ENCODE results near the gene B3GLCT.
A peak's percentile ranks its signal among the peaks of the same experiment; 100 is the strongest.
"Not testable (repeated sequence)": the region's sequence is repeated elsewhere in the genome, so short reads cannot be mapped to it uniquely, and the experiment has no call there.

Gene B3GLCT

GRCh38 chr13:31199849-31200636 lies at the start of gene B3GLCT:
TSS of gene B3GLCT (plus strand) at chr13:31199975. CDS start at chr13:31200085, 110 bp downstream.
- DNase-seq = peak; percentile 37

DNA sequence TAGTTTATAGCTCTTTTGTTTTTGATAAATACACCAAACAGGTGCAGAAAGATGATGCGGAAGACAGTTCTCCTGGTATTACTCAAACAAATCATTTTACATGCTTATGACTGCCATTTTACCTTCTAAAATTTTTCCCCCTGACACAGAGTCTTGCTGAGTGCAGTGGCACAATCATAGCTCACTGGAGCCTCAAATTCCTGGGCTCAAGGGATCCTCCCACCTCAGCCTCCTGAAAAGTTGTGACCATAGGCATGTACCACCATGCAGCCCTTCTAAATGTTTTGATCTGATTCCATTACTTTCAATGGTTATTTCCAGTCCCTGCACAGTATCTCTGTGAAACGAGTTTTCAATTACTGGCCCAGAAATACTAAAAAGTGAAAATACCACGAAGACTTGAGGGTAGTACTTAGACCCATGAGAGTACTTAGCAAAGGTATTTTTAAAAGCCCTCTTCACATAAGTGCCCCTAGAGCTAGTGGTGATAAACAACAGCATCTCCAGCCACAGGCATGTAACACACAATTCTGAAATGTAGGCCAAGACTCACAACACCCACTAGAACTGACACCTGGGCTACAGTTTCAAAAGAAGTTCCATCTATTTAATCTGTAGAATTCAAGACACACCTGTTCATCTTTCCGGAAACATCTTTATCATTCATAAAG lies 49.3 kb upstream of the B3GLCT start:
- no peak for DNase-seq

- no peak for DNase-seq
Observed at GRCh38 chr13:31151837-31152236, 47.9 kb upstream of the B3GLCT start.

DNA sequence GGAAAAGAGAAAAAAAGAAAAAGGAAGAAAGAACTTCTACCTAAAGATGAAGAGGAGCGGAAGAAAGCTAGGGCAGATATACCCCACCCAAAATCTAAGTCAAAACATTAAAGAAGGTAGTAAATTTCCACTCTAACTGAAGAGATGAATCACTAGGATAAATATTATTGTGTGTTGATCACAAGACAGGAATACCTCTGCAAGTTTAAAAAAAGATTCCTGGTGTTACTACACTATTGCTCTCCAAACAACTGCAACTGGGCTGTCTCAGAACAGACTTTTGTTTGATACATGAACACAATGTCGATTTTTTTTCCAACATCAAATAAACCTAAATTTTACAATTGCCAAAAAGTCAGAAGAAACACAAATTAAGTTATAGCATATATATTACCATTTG lies 44.8 kb upstream of the B3GLCT start:
- DNase-seq = no peak

GRCh38 chr13:31159306-31159705 lies 40.5 kb upstream of the B3GLCT start:
- DNase-seq = no peak

- DNase-seq = peak; percentile 16
Observed at GRCh38 chr13:31160857-31161556, 38.8 kb upstream of the B3GLCT start.

DNA sequence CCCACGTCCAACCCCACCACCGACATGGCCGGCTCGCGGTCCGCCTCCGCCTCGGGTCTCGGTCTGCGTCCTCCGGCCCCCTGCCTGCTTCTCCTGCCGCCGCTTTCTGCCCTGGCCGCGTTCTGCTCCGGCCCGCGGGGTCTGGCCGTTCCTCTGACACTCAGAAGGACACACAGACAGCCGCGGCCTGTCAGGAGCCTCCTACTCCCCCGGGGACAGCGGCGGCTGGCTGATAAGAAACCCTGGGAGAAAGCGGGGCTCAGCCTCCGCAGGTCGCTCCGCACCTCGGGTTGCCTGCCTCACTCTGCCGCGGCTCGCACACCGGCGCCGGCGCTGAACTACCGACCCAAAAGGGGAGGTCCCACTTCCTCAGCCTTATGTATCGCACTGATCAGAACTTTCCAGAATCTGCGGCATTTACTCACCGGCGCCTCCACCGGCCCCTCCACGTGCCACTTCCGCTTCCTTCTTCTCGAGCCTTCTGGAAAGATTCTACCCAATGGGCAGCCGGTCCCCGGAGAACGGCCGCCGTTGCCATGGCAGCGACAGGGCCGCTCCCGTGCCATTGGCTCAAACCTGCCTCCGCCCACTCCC lies 38.1 kb upstream of the B3GLCT start, which contains the start of gene HSPH1:
Gene HSPH1 (minus strand): TSS at position 348 of the 594 bp plus-strand sequence. CDS start 322 bp downstream, at position 26.
- peak; percentile 95 for DNase-seq

DNA sequence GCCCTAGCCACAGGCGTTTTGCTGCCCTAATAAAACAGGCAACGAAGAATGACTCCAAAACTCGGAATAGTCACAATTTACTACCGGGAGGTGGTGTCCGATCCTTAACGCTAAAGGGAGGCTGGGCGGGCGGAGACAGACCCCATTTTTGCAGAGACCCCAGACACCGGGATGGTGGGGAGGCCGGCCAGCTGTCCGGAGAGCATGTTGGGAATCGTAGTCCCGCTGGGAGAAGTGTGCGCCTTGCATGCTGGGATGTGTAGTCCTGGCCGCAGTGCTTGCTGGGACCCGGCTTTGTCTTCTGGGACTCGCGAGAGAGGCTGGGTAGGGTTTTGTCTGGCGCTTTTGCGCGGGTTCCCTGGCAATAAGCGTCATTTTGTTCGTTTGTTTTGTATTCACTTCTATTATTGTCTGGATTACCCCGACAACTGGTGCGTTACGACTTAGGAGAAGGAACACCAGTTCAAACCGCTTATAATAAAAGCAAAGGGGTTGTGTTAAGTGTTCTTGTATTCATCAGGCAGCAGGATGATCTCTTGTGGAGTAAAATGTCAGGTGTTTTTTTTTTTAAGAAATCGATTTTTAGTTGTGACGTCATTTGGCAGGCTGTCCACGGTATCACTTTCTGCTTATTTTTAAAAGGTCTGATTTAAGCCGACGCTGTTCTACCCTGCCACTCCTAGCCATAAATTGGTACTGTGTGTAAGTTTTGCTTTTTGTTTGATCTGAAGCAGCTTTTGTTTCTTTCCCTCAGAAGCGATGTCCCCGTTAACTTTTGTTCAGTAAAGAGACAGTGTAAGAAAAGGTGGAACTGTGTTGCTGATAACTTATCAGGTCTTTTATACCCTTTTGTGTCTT lies 37.4 kb upstream of the B3GLCT start:
- peak; percentile 95 for DNase-seq

DNA sequence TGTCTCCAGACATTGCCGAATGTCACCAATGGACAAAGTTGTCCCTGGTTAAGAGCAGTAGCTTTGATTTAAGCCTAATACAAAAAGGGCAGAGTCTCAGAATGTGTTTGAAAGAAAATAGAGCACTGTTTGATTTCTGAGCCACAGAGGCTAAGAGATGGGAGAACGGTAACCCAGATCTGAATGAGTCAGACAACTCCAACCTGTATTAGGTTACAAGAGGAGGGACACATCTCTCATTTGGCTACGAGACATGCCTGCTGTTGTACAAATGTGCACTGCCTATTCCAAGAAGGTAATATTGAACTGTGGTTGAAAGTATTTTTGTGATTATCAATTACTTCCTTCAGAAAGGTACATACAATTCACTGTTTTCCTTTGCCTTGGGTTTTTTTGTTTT lies 33.2 kb upstream of the B3GLCT start:
- no peak for DNase-seq

GRCh38 chr13:31167490-31167889 lies 32.3 kb upstream of the B3GLCT start:
- no peak for DNase-seq

DNA sequence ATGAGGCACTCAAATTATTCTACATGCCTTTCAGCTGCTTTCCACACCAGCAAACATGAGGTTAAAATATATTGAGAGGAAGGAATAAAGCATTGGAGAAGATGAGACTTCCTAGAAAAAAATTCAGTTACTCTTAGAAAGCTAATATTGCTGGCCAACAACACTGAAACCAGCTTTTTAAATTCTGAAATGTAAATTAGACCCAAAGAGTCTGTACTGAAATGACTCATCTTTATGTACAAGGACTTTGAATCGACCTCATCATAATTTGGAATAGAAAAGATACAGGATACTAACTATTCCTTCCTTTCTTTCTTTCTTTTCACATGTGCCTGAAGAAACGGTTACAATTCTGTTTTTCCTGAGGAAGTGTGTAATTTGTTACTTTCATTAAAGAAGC lies 31.6 kb upstream of the B3GLCT start:
- no peak for DNase-seq

- no peak for DNase-seq
Observed at GRCh38 chr13:31168736-31169135, 31.0 kb upstream of the B3GLCT start.

DNA sequence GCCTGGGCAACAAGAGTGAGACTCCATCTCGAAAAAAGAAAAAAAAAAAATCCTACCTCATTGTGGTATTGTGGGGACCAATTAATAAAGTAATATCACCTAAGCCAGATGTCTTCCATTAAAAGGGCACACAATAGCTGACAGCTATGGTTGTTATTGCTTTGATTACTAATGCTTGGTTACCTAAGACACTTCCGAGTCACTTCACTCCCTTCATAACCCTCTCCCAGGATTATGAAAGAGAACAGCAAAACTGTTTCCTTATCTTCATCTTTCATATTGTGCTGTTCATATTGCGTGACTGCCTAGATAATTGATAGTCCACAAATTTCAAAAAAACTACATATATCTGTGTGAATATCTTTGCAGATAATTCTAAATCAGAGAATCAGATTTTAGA lies 27.8 kb upstream of the B3GLCT start:
- DNase-seq = no peak

DNA sequence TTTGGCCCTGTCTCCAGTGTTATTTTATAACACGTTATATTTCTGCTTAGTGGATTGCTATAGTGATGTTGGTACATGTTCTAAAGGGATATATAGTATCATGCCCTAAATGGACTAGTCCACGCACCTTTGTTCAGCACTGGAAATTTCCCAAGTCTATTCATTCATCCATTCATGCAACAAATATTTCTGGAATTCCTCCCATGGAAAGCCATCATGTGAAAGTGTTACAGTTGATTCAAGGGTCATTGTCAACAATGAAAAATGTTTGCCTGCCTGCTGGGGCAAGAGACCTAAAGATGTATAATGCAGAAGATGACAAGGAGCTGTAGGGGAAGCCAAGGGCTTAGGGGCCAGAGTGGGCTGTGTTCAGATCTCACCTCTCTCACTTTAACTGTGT lies 27.2 kb upstream of the B3GLCT start:
- DNase-seq = no peak

DNA sequence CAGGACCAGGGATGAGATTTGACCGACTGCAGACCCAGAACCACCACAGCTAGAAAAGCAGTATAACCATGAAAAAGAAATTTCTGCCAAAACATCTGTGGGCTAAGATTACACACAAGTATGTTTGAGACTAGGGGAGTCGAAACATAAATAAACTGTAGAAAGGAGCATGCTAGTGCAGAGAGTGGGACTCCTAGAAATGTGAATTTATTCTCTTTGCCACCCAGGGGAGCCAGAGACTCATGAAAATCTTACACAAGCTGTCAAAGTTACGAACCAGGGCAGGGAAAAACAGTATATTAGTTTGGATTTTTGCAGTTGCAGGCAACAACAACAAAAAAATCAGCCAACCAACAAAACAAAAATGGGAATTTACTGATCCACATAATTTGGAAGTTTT lies 25.8 kb upstream of the B3GLCT start:
- no peak for DNase-seq

DNA sequence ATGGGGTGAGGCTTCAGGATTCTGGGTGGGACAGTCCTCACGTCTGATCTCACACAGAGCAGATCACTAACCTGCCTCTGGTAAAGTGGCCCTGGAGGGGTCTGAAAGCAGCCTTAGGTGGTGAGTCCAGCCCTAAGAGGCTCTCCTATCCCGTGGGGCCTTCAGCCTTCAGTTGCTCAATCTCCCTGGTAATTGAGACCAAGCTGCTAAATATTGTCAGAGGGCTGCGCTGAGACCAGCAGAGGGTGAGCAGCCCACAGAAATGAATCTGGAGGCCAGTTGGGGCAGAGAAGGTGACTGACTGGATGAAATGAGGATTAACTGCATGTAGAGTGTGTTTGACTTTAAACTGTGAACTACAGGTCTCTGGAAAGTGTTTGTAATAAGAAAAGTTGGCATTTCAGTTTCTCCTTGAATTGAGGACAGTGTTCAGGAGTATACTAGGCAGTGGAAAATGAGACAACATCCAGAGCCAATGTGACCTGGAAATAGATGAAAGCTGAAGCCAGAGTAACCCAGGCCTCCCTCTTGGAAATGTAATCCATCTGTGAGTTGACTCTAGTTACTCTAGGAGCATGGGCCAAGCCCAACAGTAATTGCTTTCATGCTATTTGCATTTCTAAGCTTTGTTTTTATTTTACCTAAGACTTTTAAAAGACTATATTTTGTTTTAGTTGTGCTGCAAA lies 23.8 kb upstream of the B3GLCT start:
- no peak for DNase-seq

GRCh38 chr13:31177813-31178495 lies 21.8 kb upstream of the B3GLCT start:
- not testable (repeated sequence) for DNase-seq

DNA sequence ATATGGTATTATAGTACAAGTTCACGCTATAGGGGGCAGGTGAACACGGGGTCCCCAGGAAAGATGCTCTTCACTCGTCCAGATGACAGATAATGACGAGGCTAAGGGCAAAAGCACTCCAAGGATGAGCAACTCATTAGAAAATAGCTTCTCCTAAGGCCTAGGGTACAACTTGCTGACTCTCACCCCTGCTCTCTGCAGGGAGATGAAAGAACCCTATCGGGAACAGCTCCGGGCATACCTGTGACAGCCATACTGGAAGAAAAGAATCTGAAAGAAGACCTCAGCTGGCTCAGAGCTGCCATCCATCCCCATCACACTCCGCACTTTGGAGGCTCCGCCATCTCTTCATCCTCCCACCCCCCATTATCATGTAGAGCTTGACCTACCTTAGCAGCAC lies 20.5 kb upstream of the B3GLCT start:
- no peak for DNase-seq

- no peak for DNase-seq
Observed at GRCh38 chr13:31179754-31180153, 20.0 kb upstream of the B3GLCT start.

GRCh38 chr13:31182987-31183386 lies 16.8 kb upstream of the B3GLCT start:
- DNase-seq = no peak

GRCh38 chr13:31184451-31184850 lies 15.3 kb upstream of the B3GLCT start:
- DNase-seq = no peak
